Fibroblast of mammary gland (primary cell): ENCODE measurements around the gene ZDHHC7.

ENCODE experiments used
- DNase-seq: peaks from one replicate; pipeline ENCODE4 v3.0.0-alpha.2; 2010; ENCODE audit warnings: low read depth
- H3K4me3 ChIP-seq: 2 replicates; pipeline ENCODE4 v1.5.1; 2011; ENCODE audit warnings: low read depth, mild to moderate bottlenecking, low read length, moderate library complexity; ENCODE audit not compliant: control insufficient read depth
- TF ChIP-seq, protein P1 (sequence below): conservative IDR thresholded peaks from 2 replicates; pipeline ENCODE4 v1.5.1; 2011; ENCODE audit warnings: low read depth, low read length, inconsistent platforms; ENCODE audit not compliant: control insufficient read depth, insufficient read depth

Gene ZDHHC7

DNA sequence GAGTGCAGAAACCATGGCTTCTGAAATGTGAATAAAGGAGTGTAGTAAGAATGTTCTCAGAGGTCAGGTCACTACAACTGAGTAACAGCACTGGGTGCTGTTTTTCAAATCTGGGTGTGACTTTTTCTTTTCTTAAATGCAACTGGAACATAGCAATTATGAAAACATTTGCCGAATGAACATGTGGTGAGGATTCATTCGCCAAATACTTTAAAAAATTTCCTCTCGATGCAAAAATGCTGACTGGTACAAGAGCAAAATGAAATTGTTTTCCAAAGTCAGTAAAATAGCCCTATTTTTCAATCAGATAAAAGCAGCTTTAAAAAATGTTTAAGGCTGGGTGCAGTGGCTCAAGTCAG, 18.6 kb downstream of the ZDHHC7 start:
- H3K4me3 ChIP-seq = no peak overlapping the region
- TF ChIP-seq, protein P1, sequence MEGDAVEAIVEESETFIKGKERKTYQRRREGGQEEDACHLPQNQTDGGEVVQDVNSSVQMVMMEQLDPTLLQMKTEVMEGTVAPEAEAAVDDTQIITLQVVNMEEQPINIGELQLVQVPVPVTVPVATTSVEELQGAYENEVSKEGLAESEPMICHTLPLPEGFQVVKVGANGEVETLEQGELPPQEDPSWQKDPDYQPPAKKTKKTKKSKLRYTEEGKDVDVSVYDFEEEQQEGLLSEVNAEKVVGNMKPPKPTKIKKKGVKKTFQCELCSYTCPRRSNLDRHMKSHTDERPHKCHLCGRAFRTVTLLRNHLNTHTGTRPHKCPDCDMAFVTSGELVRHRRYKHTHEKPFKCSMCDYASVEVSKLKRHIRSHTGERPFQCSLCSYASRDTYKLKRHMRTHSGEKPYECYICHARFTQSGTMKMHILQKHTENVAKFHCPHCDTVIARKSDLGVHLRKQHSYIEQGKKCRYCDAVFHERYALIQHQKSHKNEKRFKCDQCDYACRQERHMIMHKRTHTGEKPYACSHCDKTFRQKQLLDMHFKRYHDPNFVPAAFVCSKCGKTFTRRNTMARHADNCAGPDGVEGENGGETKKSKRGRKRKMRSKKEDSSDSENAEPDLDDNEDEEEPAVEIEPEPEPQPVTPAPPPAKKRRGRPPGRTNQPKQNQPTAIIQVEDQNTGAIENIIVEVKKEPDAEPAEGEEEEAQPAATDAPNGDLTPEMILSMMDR = no peak
- DNase-seq = peak; percentile 67

DNA sequence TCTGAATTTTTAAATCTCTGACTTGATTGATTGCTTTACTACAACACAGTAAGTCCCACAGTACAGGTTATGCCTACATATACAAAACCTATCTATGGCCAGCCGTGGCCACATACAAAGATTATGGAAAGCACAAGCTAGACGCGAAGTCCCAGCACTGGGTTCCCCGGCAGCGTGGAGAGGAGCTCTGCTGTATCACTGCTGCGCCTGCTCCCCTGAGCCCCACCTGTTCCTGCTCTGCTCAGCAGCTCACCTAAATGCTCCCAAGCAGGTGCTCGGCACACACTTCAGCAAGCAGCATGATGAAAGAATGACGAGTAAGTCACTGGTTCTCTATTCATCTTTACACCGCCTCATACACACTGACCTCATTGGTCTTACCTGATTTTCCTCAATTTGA, 20.6 kb downstream of the ZDHHC7 start:
- H3K4me3 ChIP-seq = no peak overlapping the region
- no peak for DNase-seq
- TF ChIP-seq, protein P1 = no peak

- no peak overlapping the region for H3K4me3 ChIP-seq
- TF ChIP-seq, protein P1 = no peak
- no peak for DNase-seq
Measured at GRCh38 chr16:84989749-84990620, 21.4 kb downstream of the ZDHHC7 start.

DNA sequence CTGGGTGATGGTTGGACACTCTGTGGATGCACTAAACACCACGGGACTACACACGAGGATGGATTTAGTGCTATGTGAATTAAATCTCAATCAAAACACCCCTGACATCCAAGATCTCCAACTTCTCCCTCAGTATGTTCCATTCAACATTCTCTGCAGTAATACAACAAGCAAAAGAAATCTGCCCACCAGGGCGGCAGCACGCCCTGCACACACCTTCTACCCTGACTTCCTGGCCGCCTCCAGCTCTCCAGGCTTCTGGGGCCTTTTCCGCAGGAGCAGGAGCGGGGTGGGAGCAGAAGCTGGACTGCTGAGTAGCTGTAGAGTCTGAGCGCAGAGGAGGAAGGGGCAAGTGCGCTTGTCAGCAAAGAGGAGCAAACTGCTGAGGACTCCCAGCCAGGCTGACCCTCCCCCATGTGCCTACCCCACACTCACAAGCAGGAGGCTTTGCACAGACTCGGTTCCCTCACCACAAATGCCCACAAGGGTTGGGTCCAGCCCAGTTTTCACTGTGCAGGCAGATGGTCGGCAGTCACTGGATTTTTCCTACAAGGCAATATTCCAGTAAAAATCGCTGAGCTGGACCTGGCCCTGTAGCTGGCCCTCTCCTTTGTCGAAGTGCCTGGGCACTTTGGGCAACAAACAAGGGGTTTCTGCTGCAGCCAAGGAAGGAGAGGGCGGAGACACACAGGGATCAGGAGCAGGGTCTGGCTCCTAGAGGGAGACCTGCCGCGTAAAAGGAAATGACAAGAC, 22.8 kb downstream of the ZDHHC7 start:
- no peak overlapping the region for H3K4me3 ChIP-seq
- DNase-seq = no peak
- TF ChIP-seq, protein P1 = no peak

DNA sequence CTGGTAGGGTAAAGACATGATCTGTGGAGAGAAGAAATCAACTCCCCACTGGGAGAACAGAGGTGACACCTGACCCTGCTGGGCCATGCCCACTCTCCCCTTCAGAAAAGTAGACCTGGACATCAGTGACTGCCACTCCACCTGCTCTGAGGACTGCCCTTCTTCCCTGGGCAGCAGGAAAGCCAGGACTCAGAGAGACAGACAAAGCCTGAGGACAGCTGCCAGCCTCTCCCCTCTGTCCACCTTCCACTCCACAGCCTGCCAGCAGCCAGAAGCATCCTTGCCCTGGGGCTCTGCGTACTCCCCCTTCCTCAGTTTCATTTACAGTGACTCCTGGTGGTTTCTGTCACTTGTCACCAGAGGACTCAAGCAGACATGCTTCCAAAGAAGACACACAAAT, 24.5 kb downstream of the ZDHHC7 start:
- TF ChIP-seq, protein P1 = no peak
- H3K4me3 ChIP-seq = no peak overlapping the region

DNA sequence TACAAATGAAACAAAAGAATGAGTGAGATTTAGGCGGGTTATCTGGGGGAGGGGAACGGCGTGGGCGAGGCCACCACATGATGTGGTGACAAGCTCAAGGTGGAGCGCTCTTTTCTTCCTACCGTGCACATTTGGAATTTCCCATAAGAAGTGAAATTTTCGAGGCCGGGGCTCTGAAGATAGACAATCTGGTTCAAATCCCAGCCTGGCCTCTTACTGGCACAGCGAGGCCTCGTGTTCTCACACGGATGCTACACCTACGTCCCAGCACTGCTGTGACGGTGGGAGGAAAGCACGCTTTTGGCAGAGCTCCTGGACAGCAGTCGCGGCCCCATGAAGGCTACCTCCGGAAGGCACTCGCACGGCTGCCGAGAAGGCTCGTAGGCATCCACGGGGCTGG, 25.2 kb downstream of the ZDHHC7 start:
- TF ChIP-seq, protein P1 = no peak
- no peak overlapping the region for H3K4me3 ChIP-seq
- DNase-seq = no peak

More for the DNA sequence above, 24.5 kb downstream of the ZDHHC7 start:
- no peak for DNase-seq
